ENCODE data around the gene SP4.

The SP4 gene

GRCh38 chr7:21427871-21428658 is at the start of gene SP4:
Gene SP4 (plus strand): TSS chr7:21428083. CDS start chr7:21428252, 169 bp downstream.
- DNase-seq, result peak; percentile 97

DNA sequence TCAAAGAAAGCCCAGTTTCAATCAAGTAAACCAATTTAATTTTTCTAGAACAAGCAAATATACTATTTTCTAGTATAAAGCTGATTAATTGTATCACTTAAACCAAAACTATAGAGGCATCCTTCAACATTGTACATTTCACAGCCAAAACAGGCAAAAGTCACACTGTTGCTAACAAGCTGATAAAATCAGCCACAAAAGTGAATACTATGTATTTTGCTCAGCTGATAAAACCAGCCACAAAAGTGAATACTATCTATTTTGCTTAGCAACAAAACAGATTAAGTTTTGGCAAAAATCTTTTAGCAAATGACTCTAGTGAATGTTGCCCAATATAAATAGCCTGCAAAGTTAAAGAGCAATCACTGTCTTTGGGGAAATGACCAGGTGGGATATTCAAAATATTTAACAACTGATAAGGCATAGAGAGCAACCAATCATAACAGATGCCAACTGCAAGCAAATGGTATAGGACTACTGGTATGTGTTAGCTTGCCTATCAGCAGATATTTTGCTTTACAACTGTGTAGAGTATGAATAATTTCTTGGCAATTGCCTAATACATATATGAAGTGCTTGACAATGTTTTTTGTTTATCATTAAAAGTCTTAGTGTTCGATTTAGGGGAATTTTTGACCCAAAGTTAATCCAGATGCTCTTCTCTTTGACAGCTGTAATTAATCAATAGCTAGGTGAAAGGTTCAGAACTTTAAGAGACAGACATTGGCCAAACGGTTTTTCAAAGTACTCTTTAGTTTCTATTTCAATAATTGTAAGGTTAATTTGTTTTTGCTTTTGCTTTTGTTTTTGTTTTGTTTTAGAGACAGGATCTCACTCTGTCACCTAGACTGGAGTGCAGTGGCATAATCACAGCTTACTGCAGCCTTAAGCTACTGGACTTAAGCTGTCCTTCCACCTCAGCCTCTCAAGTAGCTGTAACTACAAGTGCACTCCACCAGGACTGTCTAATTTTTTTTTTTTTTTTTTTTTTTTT is 44.4 kb upstream of the SP4 start:
- DNase-seq, result peak; percentile 23

DNA sequence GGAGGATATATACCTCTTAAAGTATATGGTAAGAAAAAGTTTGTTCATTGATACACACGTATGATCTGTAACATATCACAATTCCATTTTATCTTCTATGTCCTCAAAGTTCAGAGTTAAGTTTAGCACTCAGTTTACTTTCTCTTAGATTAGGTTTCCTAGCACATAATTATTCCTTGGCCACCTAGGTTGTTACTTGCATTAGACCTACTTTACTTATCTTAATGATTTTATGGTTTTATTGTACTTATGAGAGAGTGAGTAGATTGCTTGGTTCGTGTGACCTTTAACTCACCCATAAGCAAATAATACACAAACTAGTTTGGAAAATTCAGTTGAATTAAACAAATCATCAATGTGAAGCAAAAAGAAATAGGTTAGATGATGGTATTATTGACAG is 33.9 kb upstream of the SP4 start:
- no peak for DNase-seq

- no peak for DNase-seq
Observed at GRCh38 chr7:21401944-21402343, 25.9 kb upstream of the SP4 start.

GRCh38 chr7:21407796-21408480 is 19.9 kb upstream of the SP4 start:
- no peak for DNase-seq

DNA sequence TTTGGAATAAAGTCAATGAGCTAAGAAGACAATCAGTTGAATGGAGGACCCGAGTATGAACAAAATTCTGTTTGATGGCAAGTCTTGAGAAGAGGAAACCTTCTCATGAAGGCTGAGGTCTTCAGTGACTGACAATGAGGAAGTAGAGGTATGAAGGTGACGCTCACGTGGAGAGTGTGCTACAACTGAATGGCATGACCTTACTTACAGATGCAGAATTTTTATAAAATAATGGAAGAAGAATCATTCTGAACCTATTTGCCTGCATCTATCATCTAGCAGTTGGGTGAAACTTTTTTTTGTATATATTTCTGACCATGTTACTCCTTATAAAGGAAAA is 19.4 kb upstream of the SP4 start:
- DNase-seq, result no peak

GRCh38 chr7:21412410-21412851 is 15.5 kb upstream of the SP4 start:
- DNase-seq, result no peak

DNA sequence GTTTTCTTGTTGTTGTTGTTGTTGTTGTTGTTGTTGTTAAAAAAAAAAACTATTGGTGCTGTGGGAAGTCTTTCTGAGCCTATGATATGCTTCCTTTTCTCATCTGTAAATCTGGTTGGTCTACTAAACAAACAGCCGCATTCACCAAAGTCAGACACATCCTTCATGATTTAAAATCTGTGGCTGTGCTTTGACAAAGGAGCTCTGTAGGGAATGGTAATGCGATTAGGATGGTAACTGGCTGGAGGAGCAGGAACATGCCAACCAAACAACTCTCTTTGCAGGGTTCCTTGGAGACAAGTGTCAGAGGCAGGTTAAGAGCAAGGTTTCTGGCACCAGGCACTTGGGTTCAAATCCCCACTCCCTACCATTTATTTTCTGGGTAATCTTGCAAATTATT is 14.9 kb upstream of the SP4 start:
- no peak for DNase-seq

DNA sequence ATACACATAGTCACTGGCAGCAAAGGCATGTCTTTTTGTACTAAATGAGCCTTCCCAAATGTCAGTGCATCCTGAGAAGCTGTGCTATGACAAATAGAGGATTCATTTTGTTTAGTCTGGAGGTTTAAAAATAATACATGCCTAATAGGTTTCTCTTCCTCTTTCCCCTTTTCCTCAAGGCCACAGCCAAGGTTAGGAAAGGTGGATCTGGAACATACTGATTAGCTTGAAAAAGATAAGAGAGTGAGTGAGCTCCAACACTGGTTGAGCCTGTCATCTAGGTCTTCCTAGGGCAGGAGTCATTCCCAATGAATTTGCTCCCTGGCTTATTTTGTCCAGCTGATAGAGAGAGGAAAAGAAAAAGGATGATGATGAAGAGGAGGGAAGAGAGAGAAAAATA is 14.4 kb upstream of the SP4 start:
- DNase-seq, result no peak

GRCh38 chr7:21414795-21415393 is 13.0 kb upstream of the SP4 start:
- DNase-seq, result no peak

DNA sequence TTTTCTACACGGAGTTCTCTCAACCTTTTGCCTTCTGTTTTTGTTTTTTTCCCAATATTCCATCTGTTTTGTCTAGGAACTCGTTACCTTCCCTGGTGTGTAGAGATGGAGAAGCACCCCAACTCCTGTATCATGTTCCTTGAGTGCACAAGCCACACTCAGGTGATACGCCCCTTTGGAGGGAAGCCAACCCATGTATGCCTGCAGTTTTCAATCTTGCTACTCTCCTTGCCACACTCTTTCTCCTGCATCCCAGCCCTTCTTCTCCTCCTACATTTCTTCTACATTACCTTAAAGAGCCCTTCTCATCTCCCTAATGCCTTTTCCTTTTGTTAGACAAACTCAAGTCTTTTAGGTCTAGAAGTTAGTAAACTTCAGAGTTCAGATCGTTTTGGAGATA is 10.2 kb upstream of the SP4 start:
- no peak for DNase-seq

GRCh38 chr7:21422751-21423150 is 5.1 kb upstream of the SP4 start:
- no peak for DNase-seq

DNA sequence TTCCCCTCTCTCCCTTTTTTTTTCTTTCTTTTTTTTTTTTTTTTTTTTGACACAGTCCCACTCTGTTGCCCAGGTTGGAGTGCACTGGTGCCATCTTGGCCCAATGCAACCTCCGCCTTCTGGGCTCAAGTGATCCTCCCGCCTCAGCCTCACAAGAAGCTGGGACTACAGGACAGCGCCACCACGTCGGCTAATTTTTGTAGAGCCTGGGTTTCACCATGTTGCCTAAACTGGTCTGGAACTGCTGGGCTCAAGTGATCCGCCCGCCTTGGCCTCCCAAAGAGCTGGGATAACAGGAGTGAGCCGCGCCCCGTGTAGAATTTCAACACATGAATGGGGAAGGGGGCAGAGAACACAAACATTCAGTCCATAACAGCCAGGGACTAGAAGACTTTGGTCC is 2.6 kb upstream of the SP4 start:
- no peak for DNase-seq

DNA sequence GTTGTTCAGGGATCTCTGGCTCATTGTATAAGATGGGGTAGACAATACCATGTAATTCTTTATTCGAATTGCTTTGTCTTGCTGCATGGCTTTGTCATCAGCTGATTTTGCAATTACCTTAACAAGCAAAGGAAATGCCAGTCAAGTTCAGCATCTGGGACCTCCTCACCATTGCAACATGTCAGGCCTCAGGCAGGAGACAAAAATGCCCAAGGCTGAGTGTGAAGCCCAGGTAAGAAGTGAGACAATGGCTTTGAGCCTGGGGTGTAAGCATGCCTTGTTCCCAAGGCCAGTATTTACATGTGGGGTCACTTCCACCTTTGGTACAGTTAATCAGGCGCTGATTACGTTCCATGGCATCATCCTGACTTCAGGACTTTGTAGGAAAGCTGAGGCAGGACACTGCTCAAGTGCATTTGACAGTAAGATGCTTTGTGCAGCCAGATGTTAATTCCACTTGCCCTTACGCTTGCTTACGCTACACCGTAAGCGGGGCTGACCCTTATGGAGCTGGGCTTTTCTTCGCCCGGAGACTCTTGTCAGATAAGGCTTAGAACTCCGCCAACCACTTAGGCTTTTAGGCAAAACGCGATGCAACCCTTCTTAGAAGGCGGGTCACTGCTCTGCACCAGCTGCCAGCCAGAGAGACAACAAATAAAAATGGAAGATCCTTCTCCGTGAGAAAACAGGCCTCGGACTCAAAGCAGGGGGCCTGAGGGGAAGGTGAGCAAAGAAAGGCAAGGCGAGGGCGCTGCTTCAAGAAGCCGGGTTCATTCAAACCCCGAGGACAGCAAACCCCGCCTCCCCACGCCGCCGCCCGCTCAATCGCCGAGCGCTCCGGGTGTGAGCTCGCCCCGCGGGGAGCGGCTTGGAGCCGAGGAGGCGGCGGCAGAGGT is 1.3 kb upstream of the SP4 start:
- no peak for DNase-seq

GRCh38 chr7:21427182-21427870 is 557 bp upstream of the SP4 start:
- peak; percentile 99 for DNase-seq

GRCh38 chr7:21428659-21428941 is 717 bp downstream of the SP4 start:
- no peak for DNase-seq

DNA sequence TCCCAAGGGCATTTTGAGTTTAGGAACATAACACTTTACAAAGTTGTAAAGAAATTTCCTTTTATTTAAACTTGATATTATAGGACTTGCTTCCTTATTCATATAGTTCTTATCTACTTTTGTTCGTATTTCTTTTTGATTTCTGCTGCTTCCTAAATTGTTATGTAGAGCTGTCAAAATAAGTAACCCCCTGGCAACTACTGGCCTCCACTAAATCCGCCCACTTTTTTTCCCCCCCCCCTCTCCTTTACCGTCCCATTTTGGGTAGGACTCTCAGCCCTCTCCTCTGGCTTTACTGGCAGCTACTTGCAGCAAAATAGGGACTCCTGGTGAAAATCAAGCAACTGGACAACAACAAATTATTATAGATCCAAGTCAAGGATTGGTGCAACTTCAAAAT is 1.1 kb downstream of the SP4 start:
- DNase-seq, result no peak

DNA sequence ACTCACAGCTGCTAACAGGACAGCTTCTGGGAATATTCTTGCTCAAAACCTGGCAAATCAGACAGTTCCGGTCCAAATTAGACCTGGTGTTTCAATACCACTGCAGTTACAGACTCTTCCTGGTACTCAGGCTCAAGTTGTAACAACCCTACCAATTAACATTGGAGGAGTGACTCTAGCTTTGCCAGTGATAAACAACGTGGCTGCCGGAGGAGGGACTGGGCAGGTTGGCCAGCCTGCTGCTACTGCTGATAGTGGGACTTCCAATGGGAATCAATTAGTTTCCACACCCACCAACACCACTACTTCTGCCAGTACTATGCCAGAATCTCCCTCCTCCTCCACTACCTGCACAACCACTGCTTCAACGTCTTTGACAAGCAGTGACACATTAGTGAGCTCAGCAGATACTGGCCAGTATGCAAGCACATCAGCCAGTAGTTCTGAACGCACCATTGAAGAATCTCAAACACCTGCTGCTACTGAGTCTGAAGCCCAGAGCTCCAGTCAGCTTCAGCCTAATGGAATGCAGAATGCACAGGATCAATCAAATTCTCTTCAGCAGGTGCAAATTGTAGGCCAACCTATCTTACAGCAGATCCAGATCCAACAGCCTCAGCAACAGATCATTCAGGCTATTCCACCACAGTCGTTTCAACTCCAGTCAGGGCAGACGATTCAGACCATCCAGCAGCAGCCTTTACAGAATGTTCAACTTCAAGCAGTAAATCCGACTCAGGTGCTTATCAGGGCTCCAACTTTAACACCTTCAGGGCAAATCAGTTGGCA is 2.1 kb downstream of the SP4 start:
- no peak for DNase-seq

- no peak for DNase-seq
Observed at GRCh38 chr7:21430575-21430954, 2.7 kb downstream of the SP4 start.

GRCh38 chr7:21443149-21443841 is 15.4 kb downstream of the SP4 start:
- DNase-seq, result no peak

Measured in activated CD4-positive, alpha-beta T cell treated with anti-CD3 and anti-CD28 coated beads, Interleukin-10, Interleukin-2, amounts not matched to agents 100 ng/mL and 50 ng/mL, durations not matched to agents 16 hours and 8 hours (primary cell).